PFSK-1 (cell line): ENCODE data around the gene KLHL40.

Source experiments
- FOXP2 ChIP-seq: optimal IDR thresholded peaks from 2 replicates; pipeline ENCODE3; 2011; ENCODE audit warnings: borderline replicate concordance, control low read depth, inconsistent platforms; ENCODE audit not compliant: insufficient read depth; ENCODE audit errors: extremely low read length, extremely low read depth
- POLR2AphosphoS5 ChIP-seq: IDR thresholded peaks from 2 replicates; pipeline ENCODE4 v1.6.1; 2012; ENCODE audit warnings: low read depth, mild to moderate bottlenecking, control low read depth, low read length, moderate library complexity
- SIN3A ChIP-seq: IDR thresholded peaks from 2 replicates; pipeline ENCODE4 v1.6.1; 2012; ENCODE audit warnings: mild to moderate bottlenecking, low read length, moderate library complexity, borderline replicate concordance; ENCODE audit not compliant: insufficient read depth
- TAF1 ChIP-seq: IDR thresholded peaks from 2 replicates; pipeline ENCODE4 v1.6.1; 2012; ENCODE audit warnings: low read length, control low read depth, borderline replicate concordance; ENCODE audit not compliant: insufficient read depth
- TF ChIP-seq, protein P1 (sequence below), 2 experiments: IDR thresholded peaks; 2 replicates each; pipeline versions ENCODE4 v1.6.1 to v1.8.0; 2011 to 2012; ENCODE audit warnings: low read depth in 2 of 2, low read length in 2 of 2, control low read depth in 1 of 2, inconsistent platforms in 1 of 2, mild to moderate bottlenecking in 1 of 2, moderate library complexity in 1 of 2; ENCODE audit not compliant: insufficient read depth in 1 of 2

Gene KLHL40

DNA sequence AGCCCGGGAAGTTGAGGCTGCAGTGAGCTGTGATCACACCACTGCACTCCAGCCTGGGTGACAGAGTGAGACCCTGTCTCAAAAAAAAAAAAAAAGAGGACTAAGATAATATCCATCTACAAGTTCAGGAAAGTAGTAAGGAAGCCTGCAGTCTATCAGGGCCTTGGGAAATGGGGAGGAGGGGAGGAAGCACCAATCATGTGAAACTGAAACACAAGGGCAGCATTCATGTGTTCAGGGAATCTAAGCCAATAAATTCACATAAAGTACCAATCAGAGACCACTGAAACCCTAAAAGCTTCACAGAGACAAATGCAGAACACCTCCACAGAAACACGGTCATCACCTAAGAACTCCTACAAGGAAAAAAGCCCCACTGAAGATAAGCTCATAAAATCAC is 40.1 kb downstream of the KLHL40 start:
- TF ChIP-seq TAF1 = no peak
- TF ChIP-seq, protein P1, sequence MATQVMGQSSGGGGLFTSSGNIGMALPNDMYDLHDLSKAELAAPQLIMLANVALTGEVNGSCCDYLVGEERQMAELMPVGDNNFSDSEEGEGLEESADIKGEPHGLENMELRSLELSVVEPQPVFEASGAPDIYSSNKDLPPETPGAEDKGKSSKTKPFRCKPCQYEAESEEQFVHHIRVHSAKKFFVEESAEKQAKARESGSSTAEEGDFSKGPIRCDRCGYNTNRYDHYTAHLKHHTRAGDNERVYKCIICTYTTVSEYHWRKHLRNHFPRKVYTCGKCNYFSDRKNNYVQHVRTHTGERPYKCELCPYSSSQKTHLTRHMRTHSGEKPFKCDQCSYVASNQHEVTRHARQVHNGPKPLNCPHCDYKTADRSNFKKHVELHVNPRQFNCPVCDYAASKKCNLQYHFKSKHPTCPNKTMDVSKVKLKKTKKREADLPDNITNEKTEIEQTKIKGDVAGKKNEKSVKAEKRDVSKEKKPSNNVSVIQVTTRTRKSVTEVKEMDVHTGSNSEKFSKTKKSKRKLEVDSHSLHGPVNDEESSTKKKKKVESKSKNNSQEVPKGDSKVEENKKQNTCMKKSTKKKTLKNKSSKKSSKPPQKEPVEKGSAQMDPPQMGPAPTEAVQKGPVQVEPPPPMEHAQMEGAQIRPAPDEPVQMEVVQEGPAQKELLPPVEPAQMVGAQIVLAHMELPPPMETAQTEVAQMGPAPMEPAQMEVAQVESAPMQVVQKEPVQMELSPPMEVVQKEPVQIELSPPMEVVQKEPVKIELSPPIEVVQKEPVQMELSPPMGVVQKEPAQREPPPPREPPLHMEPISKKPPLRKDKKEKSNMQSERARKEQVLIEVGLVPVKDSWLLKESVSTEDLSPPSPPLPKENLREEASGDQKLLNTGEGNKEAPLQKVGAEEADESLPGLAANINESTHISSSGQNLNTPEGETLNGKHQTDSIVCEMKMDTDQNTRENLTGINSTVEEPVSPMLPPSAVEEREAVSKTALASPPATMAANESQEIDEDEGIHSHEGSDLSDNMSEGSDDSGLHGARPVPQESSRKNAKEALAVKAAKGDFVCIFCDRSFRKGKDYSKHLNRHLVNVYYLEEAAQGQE (IDR thresholded peaks at IDR 0.05; ENCODE audit: insufficient read depth in 1 of 2, low read depth in 2 of 2, low read length in 2 of 2) = no peak

DNA sequence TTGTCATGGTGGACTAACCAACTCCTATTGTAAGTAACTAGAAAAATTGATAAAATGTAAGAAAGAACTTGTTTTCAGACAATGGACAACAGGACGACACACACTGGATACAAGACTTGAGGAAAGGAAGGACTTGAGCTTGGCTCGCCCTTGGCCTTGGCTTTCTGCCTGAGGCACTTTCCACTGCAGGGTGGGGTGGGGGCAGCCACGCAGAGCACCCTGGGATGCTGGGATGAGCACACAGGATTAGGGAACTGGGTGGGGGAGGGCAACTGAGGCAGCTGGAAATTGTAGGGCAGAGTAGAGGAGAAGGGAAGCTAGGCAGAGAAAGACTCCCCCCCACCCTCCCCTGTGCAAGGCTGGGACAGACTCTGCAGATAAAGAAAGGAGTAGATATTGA is 42.7 kb downstream of the KLHL40 start:
- TF ChIP-seq POLR2AphosphoS5 (no peak), FOXP2 (no peak), TAF1 (no peak), SIN3A (no peak)
- TF ChIP-seq, protein P1 (IDR thresholded peaks at IDR 0.05; ENCODE audit: insufficient read depth in 1 of 2, low read depth in 2 of 2, low read length in 2 of 2) = no peak

GRCh38 chr3:42728668-42729364 is 43.5 kb downstream of the KLHL40 start:
- TF ChIP-seq, protein P1 (IDR thresholded peaks at IDR 0.05; ENCODE audit: insufficient read depth in 1 of 2, low read depth in 2 of 2, low read length in 2 of 2) = no peak
- TF ChIP-seq SIN3A (no peak), FOXP2 (no peak), TAF1 (no peak), POLR2AphosphoS5 (no peak)

DNA sequence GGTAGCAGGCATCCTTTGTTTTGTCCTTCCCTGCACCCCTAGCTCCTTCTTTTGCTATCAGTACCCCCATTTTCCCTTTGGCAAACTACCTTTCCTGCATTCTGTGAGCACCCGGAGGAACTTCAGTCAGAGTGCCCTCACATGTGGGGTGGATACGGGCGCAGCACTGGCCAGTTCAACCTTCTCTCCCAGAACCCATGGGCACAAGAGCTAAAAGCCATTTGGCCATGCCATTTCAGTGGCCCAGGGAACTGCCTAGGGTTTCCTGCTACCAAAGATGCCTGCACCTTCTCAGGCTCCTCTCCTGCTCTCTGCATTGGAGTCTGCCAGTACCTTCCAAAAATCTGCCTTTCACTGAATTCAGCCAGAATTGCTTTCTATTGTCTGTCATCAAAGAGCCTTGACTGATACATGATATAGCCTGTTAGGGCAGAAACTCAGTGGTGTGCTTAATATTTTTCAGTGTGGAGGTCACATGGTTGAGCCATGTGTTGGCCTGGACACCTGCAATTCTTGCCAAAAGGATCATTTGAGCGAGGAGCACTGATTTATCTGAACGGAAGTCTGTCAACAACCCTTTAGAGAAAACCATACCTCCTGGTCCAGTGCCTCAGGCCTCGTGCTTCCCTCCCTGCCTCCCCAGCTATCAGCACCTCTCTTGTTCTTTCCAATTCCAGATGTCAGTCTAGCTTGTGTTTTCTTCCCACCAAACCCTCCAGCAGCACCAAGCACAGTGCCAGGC is 44.2 kb downstream of the KLHL40 start:
- TF ChIP-seq FOXP2 = no peak

DNA sequence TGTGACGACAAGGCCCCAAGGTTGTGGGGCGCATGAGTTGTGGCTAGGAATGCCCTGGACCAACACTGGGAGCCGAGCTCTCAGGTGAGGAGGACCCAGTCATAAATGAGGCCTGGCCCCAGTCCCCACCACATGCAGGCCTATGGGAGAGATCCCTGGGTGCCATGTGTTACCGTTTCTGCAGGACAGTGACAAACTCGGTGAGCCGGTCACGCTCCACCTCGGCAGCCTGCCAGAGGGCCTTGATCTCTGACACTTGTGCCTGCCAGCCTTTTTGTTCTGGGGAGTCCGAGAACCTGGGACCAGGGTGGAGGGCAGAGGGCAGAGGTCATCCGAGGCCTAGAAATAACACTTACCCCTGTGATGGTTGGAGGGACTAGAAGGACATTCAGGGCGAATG is 45.0 kb downstream of the KLHL40 start:
- TF ChIP-seq POLR2AphosphoS5 (no peak), SIN3A (no peak)
- TF ChIP-seq, protein P1 (IDR thresholded peaks at IDR 0.05; ENCODE audit: insufficient read depth in 1 of 2, low read depth in 2 of 2, low read length in 2 of 2) = no peak
